OCI-LY1 (cell line): ENCODE results near the gene GSTP1.

ENCODE experiments used
- H2AFZ ChIP-seq: fragments of 200-600 bp; sonication (generic), shearing (Covaris generic); 2 replicates; pipeline ENCODE4 v1.6.0; 2014; ENCODE audit warnings: antibody characterized with exemption, mild to moderate bottlenecking, low read length
- H3F3A ChIP-seq: fragments of 200-600 bp; sonication (generic), shearing (Covaris generic); 2 replicates; pipeline ENCODE4 v1.6.0; 2014; ENCODE audit warnings: mild to moderate bottlenecking, antibody characterized with exemption, low read length, moderate library complexity; ENCODE audit not compliant: insufficient read depth
- H3K27ac ChIP-seq: fragments of 200-600 bp; sonication (generic); 2 replicates; pipeline ENCODE4 v1.5.1; 2014; ENCODE audit warnings: low read length, mixed run types, mild to moderate bottlenecking, low read depth; ENCODE audit not compliant: poor library complexity, severe bottlenecking
- H3K27me3 ChIP-seq: fragments of 200-600 bp; sonication (generic); 2 replicates; pipeline ENCODE4 v1.6.0; 2014; ENCODE audit warnings: antibody characterized with exemption, mild to moderate bottlenecking, low read length, moderate library complexity; ENCODE audit not compliant: insufficient read depth
- H3K36me3 ChIP-seq: fragments of 200-600 bp; sonication (generic); 2 replicates; pipeline ENCODE4 v1.6.1; 2014; ENCODE audit warnings: mild to moderate bottlenecking, antibody characterized with exemption, low read length, moderate library complexity, mixed read lengths; ENCODE audit not compliant: insufficient read depth
- H3K4me1 ChIP-seq: fragments of 200-600 bp; sonication (generic); 2 replicates; pipeline ENCODE4 v1.5.1; 2014; ENCODE audit warnings: mild to moderate bottlenecking, low read length, moderate library complexity; ENCODE audit not compliant: insufficient read depth, severe bottlenecking
- H3K4me2 ChIP-seq: fragments of 200-600 bp; sonication (generic), shearing (Covaris generic); 2 replicates; pipeline ENCODE4 v1.6.1; 2014; ENCODE audit warnings: low read length
- H3K4me3 ChIP-seq: fragments of 200-600 bp; sonication (generic); 2 replicates; pipeline ENCODE4 v1.5.1; 2014; ENCODE audit warnings: low read length, low read depth, mild to moderate bottlenecking, mixed read lengths; ENCODE audit not compliant: poor library complexity, severe bottlenecking
- H3K79me2 ChIP-seq: fragments of 200-600 bp; shearing (Covaris generic); 2 replicates; pipeline ENCODE4 v1.6.1; 2016; ENCODE audit warnings: mixed run types, low read length, mixed read lengths; ENCODE audit not compliant: insufficient read depth
- H3K9ac ChIP-seq: fragments of 200-600 bp; sonication (generic), shearing (Covaris generic); 2 replicates; pipeline ENCODE4 v1.6.1; 2014; ENCODE audit warnings: mild to moderate bottlenecking, low read length, mixed read lengths
- H3K9me2 ChIP-seq: fragments of 200-600 bp; sonication (generic), shearing (Covaris generic); 2 replicates; pipeline ENCODE4 v1.6.1; 2014; ENCODE audit warnings: low read depth, mild to moderate bottlenecking, low read length, mixed read lengths
- H3K9me3 ChIP-seq: fragments of 200-600 bp; shearing (Covaris generic); 2 replicates; pipeline ENCODE4 v1.6.1; 2014; ENCODE audit warnings: low read length, mixed read lengths
- H4K20me1 ChIP-seq: fragments of 200-600 bp; sonication (generic), shearing (Covaris generic); 2 replicates; pipeline ENCODE4 v1.6.0; 2016; ENCODE audit warnings: mild to moderate bottlenecking, low read length; ENCODE audit not compliant: insufficient read depth
- EZH2 ChIP-seq: fragments of 200-600 bp; sonication (generic), shearing (Covaris generic); IDR thresholded peaks from 2 replicates; pipeline ENCODE4 v1.8.0; 2017; ENCODE audit warnings: borderline replicate concordance, mixed run types, mild to moderate bottlenecking, antibody characterized with exemption, low read length, moderate library complexity, mixed read lengths
- TF ChIP-seq, protein P1 (sequence below): fragments of 200-600 bp; sonication (generic), shearing (Covaris generic); IDR thresholded peaks from 2 replicates; pipeline ENCODE4 v1.5.1; 2017; ENCODE audit warnings: mild to moderate bottlenecking, antibody characterized with exemption, low read length, moderate library complexity, mixed read lengths

GSTP1 gene

DNA sequence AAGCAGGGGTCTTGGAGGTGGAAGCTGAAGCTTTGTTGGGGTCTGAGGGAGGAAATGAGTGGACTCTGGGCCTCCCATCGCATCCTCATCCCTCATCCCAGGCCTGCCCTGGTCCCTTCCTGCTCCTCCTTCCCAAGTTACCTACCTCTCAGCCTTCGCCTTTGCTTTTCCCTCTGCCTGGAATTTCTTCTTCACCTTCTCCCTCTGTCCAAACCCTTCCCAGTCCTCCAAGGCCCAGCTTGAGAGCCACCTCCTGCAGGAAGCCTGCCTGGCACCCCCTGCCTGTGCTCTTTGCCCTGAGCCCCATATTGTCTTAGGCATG, 48.2 kb downstream of the GSTP1 start:
- no peaks in the 10 kb centered on the region for H3K9me2 ChIP-seq
- no peak overlapping the region for H3K4me3 ChIP-seq
- no peaks in the 10 kb centered on the region for H3F3A ChIP-seq
- TF ChIP-seq, protein P1, sequence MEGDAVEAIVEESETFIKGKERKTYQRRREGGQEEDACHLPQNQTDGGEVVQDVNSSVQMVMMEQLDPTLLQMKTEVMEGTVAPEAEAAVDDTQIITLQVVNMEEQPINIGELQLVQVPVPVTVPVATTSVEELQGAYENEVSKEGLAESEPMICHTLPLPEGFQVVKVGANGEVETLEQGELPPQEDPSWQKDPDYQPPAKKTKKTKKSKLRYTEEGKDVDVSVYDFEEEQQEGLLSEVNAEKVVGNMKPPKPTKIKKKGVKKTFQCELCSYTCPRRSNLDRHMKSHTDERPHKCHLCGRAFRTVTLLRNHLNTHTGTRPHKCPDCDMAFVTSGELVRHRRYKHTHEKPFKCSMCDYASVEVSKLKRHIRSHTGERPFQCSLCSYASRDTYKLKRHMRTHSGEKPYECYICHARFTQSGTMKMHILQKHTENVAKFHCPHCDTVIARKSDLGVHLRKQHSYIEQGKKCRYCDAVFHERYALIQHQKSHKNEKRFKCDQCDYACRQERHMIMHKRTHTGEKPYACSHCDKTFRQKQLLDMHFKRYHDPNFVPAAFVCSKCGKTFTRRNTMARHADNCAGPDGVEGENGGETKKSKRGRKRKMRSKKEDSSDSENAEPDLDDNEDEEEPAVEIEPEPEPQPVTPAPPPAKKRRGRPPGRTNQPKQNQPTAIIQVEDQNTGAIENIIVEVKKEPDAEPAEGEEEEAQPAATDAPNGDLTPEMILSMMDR = no peak
- H2AFZ ChIP-seq = no peak overlapping the region
- H3K27me3 ChIP-seq = peaks cover 6% of the 10 kb centered on the region; the same call in 1 of the 2 replicates
- H3K27ac ChIP-seq = no peak overlapping the region
- H3K36me3 ChIP-seq = no peaks in the 10 kb centered on the region
- no peak overlapping the region for H3K9ac ChIP-seq
- H3K4me1 ChIP-seq = peaks cover 18% of the 10 kb centered on the region
- H3K4me2 ChIP-seq = no peak overlapping the region
- no peaks in the 10 kb centered on the region for H3K79me2 ChIP-seq
- H4K20me1 ChIP-seq = no peaks in the 10 kb centered on the region
- no peaks in the 10 kb centered on the region for H3K9me3 ChIP-seq

DNA sequence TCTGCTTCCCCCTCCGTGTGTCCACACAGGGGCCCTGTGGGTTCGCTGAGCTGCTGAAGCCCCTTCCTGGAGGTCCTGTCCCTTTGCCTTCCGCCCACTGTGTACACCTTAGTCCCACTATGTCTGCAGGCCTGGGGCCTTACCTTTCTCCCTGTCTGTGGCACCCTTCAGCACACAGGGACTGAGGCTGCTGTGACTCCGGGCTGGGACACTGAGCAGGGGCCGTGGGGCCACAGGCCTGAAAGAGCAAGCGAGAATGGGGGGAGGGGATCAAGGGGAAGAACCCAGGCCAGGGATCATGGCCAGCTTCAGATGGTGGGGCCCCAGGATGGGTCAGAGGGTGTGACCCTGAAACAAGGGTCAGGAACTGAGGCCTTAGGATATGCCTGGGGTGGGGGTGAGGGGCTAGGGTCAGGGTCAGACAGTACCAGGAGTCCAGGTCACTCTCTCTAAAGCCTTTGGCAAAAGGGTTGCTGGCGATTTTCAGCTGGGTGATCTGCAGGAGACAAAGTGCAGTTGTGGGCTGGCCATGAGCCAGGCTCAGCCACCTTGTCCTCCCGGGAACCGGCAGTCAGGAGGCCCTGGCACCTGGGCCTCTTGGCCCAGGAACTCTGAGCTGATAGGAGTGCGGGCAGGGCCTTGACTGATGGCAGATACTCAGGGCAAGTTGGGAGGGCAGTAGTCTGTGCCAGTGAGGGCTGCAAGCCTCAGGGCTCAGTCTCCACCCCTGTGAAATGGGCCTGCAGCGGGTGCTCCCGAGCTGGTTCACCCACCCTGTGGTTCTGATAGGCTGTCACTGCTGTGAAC, 48.8 kb downstream of the GSTP1 start:
- Histone ChIP-seq H3F3A (no peaks in the 10 kb centered on the region), H3K9ac (no peak overlapping the region), H3K79me2 (no peaks in the 10 kb centered on the region), H3K9me2 (no peaks in the 10 kb centered on the region), H4K20me1 (no peaks in the 10 kb centered on the region), H3K9me3 (no peaks in the 10 kb centered on the region), H3K4me3 (no peak overlapping the region), H3K27ac (no peak overlapping the region), H3K27me3 (peaks cover 9% of the 10 kb centered on the region; the same call in 1 of the 2 replicates), H2AFZ (no peak overlapping the region), H3K4me2 (no peak overlapping the region), H3K4me1 (peaks cover 18% of the 10 kb centered on the region), H3K36me3 (no peaks in the 10 kb centered on the region)
- TF ChIP-seq EZH2 = no peak

- Histone ChIP-seq H3K9me3 (no peaks in the 10 kb centered on the region), H3K4me3 (no peak overlapping the region), H3K4me2 (no peak overlapping the region), H3K27me3 (peaks cover 9% of the 10 kb centered on the region; the same call in 1 of the 2 replicates), H2AFZ (no peak overlapping the region), H3K9ac (no peak overlapping the region), H3K4me1 (peaks cover 18% of the 10 kb centered on the region), H3F3A (no peaks in the 10 kb centered on the region), H3K79me2 (no peaks in the 10 kb centered on the region), H4K20me1 (no peaks in the 10 kb centered on the region), H3K9me2 (no peaks in the 10 kb centered on the region), H3K27ac (no peak overlapping the region), H3K36me3 (no peaks in the 10 kb centered on the region)
- TF ChIP-seq EZH2 = no peak
- TF ChIP-seq, protein P1 = no peak
These were observed 49.6 kb downstream of the GSTP1 start for GRCh38 chr11:67632982-67633755.
